DND-41 (cell line): Measurements from ENCODE around the gene OR1Q1.
"Not testable (repeated sequence)": the region's sequence is repeated elsewhere in the genome, so short reads cannot be mapped to it uniquely, and the experiment has no call there.

ENCODE experiments used
- CTCF ChIP-seq: IDR thresholded peaks from 2 replicates; pipeline ENCODE4 v1.5.1; 2012; ENCODE audit warnings: borderline replicate concordance, low read length, moderate library complexity, mild to moderate bottlenecking; ENCODE audit not compliant: poor library complexity, severe bottlenecking; ENCODE audit errors: extremely low read depth
- EZH2 ChIP-seq: IDR thresholded peaks from 3 replicates; pipeline ENCODE4 v1.6.1; 2012; ENCODE audit warnings: borderline replicate concordance, low read depth, mild to moderate bottlenecking, moderate library complexity, low read length, inconsistent platforms; ENCODE audit not compliant: severe bottlenecking

DNA sequence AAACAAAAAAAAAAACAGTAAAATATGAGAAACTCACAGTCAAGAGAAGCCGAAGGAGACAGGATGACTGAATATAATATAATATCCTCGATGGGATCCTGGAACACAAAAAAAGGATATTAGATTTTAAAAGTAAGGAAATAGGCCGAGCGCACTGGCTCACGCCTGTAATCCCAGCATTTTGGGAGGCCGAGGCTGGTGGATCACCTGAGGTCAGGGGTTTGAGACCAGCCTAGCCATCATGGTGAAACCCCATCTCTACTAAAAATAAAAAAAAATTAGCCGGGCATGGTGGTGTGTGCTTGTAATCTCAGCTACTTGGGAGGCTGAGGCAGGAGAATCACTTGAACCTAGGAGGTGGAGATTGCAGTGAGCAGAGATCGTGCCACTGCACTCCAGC is 31.3 kb upstream of the OR1Q1 start, which contains the start of gene OR1L8:
- TF ChIP-seq CTCF, EZH2: not testable (repeated sequence)
